ENCODE data around the gene CRYBA4.

Gene CRYBA4

GRCh38 chr22:26621663-26622062 is at the start of gene CRYBA4:
Gene CRYBA4 (plus strand): TSS chr22:26621963. CDS start chr22:26622597, 634 bp downstream.
- no peak for DNase-seq (ENCODE audit: low read depth in 2 of 2)

- no peak for DNase-seq (ENCODE audit: low read depth in 2 of 2)
Measured at GRCh38 chr22:26573026-26573662, 48.6 kb upstream of the CRYBA4 start.

DNA sequence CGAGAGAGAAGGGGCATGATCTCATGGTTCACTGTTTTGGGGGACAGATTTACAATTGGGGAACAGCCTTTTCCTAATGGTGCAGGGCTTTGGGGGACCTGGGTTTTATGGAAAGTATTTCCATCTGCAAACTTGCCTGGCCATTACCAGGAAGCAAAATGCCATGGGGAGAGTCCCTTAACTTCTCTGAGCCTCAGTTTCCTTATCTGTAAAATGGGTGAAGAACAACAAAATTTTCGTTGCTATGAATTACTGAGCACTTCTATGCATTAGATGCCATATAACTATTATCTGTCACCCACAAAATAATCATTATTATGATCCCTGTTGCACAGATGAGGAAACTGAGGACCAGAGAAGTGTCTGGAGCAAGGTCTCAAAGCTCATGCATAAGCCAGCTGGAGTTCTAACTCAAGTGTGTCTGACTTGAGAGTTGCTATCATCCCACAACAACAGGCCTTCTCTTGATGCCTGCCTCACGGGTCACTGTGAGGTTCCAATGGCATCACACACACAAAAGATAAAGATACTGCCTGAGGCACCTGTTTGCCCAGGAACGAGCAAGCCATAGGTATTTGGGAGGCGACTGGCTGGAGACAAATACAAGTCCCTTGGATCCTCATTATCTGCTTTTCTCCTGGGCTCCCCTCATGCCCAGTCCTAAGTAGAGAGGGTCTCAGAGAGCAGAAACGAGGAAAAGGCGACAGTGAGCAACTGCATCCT is 47.6 kb upstream of the CRYBA4 start:
- no peak for DNase-seq (ENCODE audit: low read depth in 2 of 2)

- no peak for DNase-seq (ENCODE audit: low read depth in 2 of 2)
Measured at GRCh38 chr22:26576026-26576680, 45.6 kb upstream of the CRYBA4 start.

- DNase-seq (ENCODE audit: low read depth in 2 of 2) = no peak
Measured at GRCh38 chr22:26577081-26577480, 44.7 kb upstream of the CRYBA4 start.

DNA sequence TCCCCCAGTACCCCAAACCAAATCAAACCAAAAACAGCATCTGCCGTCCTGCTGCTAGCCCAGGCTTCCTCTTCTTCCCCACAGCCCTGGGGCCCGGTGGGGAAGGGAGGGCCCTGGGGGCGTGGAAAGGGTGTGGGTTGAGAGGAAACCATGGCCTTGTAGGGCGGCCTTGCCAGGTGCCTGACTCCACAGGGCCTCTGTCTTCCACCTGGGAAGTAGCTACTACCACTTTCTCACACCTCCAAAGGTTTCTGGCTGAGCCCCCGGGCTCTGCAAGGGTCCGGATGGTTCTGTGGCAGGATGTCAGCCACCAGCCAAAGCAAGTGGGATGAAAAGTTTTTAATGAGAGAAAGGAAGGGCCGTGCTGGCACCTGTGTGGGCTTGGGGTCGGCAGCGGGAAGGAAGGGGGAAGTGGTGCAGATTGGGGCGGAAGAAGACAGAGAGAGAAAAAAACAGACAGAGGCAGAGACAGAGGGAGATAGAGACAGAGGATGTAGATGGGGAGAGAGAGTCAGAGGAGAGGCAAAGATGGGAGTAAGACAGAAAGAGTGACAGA is 42.4 kb upstream of the CRYBA4 start:
- DNase-seq (ENCODE audit: low read depth in 2 of 2) = no peak

GRCh38 chr22:26580240-26580962 is 41.4 kb upstream of the CRYBA4 start:
- no peak for DNase-seq (ENCODE audit: low read depth in 2 of 2)

GRCh38 chr22:26581026-26581425 is 40.7 kb upstream of the CRYBA4 start:
- no peak for DNase-seq (ENCODE audit: low read depth in 2 of 2)

DNA sequence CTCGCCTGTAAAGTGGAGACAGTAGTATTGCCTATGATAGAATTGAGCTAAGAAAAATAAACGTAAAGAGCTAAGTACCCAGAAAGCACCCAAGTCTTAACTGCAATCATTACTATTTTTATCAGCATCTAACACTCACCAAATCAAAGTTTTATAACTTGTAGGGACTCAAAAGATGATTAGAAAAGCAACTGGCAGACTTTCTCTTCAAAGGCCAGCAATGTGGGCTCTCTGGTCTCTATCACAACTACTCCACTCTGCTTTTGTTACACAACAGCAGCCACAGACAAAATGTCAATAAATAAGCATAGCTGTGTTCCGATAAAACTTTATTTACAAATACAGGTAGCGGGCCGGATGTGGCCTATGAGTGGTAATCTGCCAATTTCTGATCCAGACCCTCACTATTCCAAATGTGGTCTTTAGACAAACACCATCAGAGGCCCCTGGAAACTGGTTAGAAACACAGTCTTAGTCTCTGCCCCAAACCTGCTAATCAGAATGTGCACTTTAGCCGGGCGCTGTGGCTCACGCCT is 40.1 kb upstream of the CRYBA4 start:
- no peak for DNase-seq (ENCODE audit: low read depth in 2 of 2)

DNA sequence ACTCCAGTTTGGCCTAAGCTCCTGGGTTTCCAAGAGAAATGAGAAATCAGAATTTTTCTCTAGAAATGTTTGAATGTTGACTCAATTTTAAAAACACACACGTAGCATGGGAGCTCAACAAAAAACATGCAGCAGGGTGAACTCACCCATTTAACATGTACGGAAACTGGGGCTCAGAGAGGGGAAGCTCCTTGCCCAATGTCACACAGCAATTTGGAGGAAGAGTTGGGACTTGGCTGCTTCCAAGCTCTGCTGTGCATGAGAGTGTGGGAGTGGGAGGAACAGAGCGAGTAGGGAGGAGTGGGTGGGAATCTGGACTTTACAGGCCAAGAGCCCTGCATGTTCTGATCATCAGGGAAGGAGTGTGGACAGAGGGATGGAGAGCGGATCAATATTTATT is 37.8 kb upstream of the CRYBA4 start:
- no peak for DNase-seq (ENCODE audit: low read depth in 2 of 2)

DNA sequence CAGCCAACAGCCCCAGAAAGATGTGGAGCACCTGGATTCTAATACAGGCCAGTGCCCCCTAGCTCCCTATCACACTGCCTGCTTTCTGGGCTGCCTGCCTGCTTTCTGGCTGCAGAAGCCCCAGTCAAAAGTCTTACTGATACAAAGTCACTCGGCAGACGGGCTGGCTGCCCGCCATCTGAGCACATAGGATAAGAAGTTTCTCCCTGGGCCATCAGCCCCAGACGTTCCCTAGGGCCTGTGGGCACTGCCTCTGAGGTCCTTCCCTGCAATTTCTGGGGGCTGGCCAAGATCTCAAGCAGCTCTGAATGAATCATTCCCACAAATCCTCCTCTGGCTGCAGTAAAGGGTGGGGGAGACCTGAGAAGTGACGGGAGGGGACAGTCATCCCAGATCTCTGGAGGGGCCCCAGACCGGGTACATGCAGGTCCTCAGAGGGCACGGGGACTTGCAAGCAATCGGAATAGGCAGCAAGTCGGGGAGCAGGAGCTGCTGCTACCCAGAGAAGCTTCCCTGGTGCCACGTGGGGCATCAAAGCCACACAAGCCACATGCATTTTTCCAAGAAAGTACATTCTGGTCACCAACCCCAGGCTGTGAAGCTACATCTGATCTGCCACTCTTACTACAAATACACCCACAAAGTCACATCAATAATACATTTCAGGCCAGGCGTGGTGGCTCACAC is 36.5 kb upstream of the CRYBA4 start:
- no peak for DNase-seq (ENCODE audit: low read depth in 2 of 2)

- DNase-seq (ENCODE audit: low read depth in 2 of 2) = no peak
Measured at GRCh38 chr22:26586556-26587325, 35.0 kb upstream of the CRYBA4 start.

DNA sequence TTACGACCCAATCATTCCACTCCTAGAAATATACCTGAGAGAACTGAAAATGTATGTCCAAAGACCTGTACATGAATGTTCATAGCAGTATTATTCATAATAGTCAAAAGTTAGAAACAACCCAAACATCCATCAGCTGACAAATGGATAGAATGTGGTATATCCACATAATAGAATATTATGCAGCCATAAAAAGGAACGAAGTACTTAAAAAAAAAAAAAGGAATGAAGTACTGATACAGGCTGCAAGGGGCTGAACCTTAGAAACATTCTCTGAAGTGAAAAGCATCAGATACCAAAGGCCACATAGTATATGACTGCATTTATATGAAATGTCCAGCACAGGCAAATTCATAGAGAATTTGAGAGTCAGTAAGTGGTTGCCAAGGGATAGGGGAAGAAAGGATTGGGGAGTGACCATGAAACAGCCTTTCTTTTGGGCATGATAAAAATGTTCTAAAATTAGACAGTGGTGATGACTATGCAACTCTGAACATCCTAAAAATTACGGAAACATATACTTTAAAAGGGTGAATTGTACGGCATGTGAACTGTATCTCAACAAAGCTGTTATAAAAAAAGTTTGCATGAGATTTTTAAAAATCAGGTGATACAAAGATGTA is 33.7 kb upstream of the CRYBA4 start:
- DNase-seq (ENCODE audit: low read depth in 2 of 2) = no peak

GRCh38 chr22:26588729-26589366 is 32.9 kb upstream of the CRYBA4 start:
- no peak for DNase-seq (ENCODE audit: low read depth in 2 of 2)

GRCh38 chr22:26589367-26589844 is 32.4 kb upstream of the CRYBA4 start:
- DNase-seq (ENCODE audit: low read depth in 2 of 2) = no peak

- peak; percentile 58 to 67 for DNase-seq (ENCODE audit: low read depth in 2 of 2)
Measured at GRCh38 chr22:26589845-26590736, 31.7 kb upstream of the CRYBA4 start, which contains the start of gene TPST2. Gene TPST2 (minus strand): TSS chr22:26590132. CDS start chr22:26541630, 48,502 bp downstream.

DNA sequence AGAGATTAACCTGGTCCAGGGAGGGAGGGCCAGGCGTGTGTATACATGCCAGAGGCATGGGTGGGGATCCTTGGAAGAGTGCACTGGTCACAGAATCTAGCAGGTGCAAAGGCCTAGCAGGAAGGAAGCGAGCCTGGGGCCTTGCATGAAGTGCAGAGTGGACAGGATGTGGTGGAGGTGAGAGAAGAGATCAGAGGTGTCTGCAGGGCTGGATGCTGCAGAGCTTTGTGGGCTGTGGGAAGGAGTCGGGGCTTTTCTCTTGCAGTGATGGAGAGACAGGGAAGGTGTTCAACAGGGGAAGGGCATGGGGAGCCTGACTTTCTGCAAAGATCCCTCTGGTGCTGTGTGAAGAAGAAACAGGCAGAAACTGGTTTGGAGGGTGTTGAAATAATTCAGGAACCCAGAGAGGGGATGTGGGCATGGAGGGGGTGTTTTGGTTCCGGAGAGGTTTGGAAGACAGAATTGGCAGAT is 29.3 kb upstream of the CRYBA4 start:
- no peak for DNase-seq (ENCODE audit: low read depth in 2 of 2)

DNA sequence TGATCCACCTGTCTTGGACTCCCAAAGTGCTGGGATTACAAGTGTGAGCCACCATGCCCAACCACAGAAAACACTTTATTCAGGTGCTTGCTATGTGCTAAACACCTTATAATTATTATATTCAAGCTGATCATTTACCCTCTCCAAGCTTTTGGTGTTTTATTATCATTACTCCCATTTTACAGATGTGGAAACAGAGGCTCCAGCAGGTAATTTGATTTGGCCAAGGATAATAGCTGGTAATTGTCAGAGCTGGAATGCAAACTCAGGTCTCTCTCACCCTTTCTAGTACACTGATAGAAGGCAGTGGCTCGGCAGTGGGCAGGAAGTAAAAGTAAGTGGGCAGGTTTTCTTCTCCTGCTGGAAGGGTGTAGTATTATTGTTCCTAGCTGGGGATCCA is 28.0 kb upstream of the CRYBA4 start:
- DNase-seq (ENCODE audit: low read depth in 2 of 2) = no peak
